ENCODE data around the gene IGFLR1. TPM values are rescaled to one million over a fixed set of nuclear protein-coding genes. Genes with fewer than 3 reads are reported as not detected.
A peak's percentile ranks its signal among the peaks of the same experiment; 100 is the strongest.
"Not testable (repeated sequence)": the region's sequence is repeated elsewhere in the genome, so short reads cannot be mapped to it uniquely, and the experiment has no call there.

The IGFLR1 gene
- total RNA-seq, 2 experiments from 2014 or later: 63.0 to 63.4 TPM

DNA sequence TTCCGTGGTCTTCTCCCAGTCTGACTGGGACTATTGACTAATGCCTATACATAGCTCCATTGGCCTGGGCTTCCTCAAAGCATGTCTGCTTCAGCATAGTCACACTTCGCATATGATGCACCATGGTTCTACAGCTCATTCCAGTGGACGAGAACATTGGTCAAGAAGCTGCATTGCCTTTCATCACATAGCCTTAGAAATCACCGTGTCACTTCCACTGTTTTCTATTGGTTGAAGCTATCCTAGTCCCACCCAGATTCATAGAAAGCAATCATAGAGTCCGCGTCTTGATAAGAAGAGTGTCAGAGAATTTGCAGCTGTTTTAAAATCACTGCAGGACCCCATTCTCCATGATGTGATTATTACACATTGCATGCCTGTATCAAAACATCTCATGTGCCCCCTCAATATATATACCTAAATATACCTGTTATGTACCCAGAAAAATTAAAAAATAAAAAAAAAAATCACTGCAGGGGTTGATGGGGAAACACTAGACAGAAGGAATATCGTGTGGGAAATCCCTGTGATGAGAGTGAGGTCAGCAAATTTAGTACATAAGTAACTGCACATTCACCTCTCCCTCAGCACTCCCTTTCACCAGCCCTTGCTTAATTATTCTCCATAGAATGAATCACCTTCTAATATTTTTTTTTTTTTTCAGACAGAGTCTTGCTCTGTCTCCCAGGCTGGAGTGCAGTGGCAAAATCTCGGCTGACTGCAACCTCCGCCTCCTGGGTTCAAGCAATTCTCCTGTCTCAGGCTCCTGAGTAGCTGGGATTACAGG is 31.0 kb upstream of the IGFLR1 start:
- Mint-ChIP-seq H3K36me3 (peaks cover 7% of the 10 kb centered on the region), H3K27me3 (no peaks in the 10 kb centered on the region), H3K27ac (no peak overlapping the region), H3K4me3 (no peak overlapping the region), H3K9me3 (no peaks in the 10 kb centered on the region), H3K4me1 (peaks cover 20% of the 10 kb centered on the region)
- POLR2A ChIA-PET: interaction anchor here (1.2 kb wide), 1 partner anchor 130 kb away, joined by 4 read pairs; no protein-coding TSS in a partner anchor
- no peak for ATAC-seq (ENCODE audit: low read depth)
- DNase-seq: no peak

DNA sequence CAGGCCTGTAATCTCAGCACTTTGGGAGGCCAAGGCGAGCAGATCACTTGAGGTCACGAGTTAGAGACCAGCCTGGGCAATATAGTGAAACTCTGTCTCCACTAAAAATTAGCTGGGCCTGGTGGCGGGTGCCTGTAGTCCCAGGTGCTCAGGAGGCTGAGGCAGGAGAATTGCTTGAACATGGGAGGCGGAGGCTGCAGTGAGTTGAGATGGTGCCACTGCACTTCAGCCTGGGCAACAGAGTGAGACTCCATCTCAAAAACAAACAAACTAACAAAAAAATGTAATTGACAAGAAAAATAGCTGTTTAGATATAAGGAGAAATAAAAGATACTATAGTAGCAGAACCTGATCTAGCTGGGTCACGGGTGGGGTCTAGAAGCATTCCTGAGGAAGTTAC is 30.1 kb upstream of the IGFLR1 start:
- H3K4me3 Mint-ChIP-seq; POLR2A ChIA-PET; ATAC-seq (ENCODE audit: low read depth); H3K27me3 Mint-ChIP-seq; DNase-seq; H3K9me3 Mint-ChIP-seq; H3K36me3 Mint-ChIP-seq; H3K27ac Mint-ChIP-seq: not testable (repeated sequence)
- peaks cover 20% of the 10 kb centered on the region for H3K4me1 Mint-ChIP-seq

DNA sequence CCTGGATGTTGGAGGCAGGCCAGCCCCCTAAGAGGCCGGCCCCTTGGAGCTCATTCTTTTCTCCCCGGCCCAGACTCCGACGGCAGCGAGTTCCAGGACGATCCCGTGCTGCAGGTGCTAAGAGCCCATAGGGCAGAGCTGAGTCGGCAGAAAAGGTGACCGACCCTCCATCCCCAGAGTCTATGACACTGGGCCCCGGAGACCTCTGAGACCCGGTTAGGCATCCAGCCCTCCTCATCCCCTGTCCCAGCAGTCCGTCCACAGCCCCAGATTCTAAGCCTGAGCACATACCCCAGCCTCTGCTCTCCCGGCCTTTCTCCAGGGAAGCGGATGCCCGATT is 25.8 kb upstream of the IGFLR1 start:
- Mint-ChIP-seq H3K4me3 (no peak overlapping the region), H3K36me3 (peaks cover 9% of the 10 kb centered on the region), H3K9me3 (no peaks in the 10 kb centered on the region), H3K4me1 (peaks cover 3% of the 10 kb centered on the region), H3K27ac (no peak overlapping the region), H3K27me3 (no peaks in the 10 kb centered on the region)
- DNase-seq (no peak), ATAC-seq (ENCODE audit: low read depth) (no peak)
- POLR2A ChIA-PET: interaction anchor here (1.1 to 2.6 kb wide), 2 partner anchors 20 to 23 kb away, joined by 4 to 5 read pairs; partner anchors contain the start of genes LIN37, PSENEN and U2AF1L4

DNA sequence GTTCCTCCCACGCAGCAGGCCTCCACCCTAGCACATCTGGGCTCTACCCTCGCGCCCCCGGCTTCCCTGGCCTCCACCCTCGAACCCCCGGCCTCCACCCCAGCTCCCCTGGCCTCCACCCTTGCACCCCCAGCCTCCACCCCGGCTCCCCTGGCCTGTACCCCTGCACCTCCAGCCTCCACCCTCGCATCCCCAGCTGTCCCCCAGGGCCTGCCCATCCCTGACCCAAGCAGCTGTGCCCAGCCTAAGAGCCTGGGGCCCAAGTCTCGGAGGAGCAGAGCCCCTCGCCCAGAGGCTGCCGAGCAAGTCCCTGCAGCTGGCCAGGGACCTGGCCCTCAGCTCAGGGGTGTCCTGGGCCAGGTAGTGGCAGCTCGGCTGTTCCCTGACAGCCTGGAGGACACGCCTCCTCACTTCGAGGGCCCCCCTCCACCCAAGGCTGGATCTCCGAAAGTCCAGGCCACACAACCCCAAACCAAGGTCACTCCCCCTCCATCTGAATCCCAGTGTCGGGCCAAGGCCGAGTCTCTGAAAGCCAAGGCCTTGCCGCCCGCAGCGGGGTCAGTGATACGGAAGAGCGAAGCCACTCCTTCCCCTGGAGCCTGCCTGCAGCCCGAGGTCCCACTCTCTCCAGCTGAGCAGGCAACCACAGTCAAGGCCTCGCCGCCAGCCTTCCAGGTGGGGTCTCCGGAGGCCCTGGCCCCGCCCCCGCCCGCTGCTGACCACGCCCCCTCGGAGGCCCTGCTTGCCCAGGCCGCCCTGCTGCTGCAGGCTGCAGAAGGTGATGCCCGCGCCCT is 25.2 kb upstream of the IGFLR1 start:
- peaks cover 9% of the 10 kb centered on the region for H3K36me3 Mint-ChIP-seq
- H3K9me3 Mint-ChIP-seq: no peaks in the 10 kb centered on the region
- H3K4me1 Mint-ChIP-seq: peaks cover 3% of the 10 kb centered on the region
- ATAC-seq (ENCODE audit: low read depth) (no peak), DNase-seq (no peak)
- no peak overlapping the region for H3K4me3 Mint-ChIP-seq
- H3K27me3 Mint-ChIP-seq: no peaks in the 10 kb centered on the region
- no peak overlapping the region for H3K27ac Mint-ChIP-seq
- POLR2A ChIA-PET: interaction anchor here (1.1 to 2.6 kb wide), 3 partner anchors 10 to 22 kb away, joined by 4 to 5 read pairs (median 5); partner anchors contain the start of genes HSPB6, LIN37, PSENEN and U2AF1L4

DNA sequence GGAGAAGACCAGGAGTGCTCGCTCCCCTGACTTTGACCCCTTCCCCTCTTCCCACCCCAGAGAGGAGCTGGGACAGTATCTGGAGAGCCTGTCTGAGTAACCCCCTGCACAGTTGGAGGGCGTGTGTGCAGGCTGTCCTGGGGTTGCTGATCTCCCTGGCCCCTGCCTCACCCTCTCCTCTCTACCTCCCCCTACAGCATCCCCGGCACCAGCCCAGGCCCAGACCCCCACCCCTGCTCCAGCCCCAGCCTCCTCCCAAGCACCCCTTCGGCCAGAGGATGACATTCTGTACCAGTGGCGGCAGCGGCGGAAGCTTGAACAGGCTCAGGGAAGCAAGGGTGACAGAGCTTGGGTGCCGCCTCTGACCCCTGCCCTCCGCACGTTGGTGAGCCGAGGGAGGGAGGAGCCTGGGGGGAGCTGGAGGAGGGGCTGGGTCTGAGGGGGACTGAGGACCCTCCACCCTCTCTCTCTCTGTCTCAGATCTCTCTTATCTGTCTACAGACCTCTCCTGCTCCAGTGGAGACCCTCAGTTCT is 24.4 kb upstream of the IGFLR1 start:
- H3K27ac Mint-ChIP-seq: no peak overlapping the region
- peaks cover 6% of the 10 kb centered on the region for H3K4me1 Mint-ChIP-seq
- H3K36me3 Mint-ChIP-seq: peaks cover 15% of the 10 kb centered on the region
- POLR2A ChIA-PET: interaction anchor here (1.1 to 2.6 kb wide), 2 partner anchors 9 to 19 kb away, joined by 5 read pairs; partner anchors contain the start of genes HSPB6 and LIN37
- H3K4me3 Mint-ChIP-seq: no peak overlapping the region
- no peaks in the 10 kb centered on the region for H3K27me3 Mint-ChIP-seq
- DNase-seq (no peak), ATAC-seq (ENCODE audit: low read depth) (peak; percentile 26)
- H3K9me3 Mint-ChIP-seq: no peaks in the 10 kb centered on the region

DNA sequence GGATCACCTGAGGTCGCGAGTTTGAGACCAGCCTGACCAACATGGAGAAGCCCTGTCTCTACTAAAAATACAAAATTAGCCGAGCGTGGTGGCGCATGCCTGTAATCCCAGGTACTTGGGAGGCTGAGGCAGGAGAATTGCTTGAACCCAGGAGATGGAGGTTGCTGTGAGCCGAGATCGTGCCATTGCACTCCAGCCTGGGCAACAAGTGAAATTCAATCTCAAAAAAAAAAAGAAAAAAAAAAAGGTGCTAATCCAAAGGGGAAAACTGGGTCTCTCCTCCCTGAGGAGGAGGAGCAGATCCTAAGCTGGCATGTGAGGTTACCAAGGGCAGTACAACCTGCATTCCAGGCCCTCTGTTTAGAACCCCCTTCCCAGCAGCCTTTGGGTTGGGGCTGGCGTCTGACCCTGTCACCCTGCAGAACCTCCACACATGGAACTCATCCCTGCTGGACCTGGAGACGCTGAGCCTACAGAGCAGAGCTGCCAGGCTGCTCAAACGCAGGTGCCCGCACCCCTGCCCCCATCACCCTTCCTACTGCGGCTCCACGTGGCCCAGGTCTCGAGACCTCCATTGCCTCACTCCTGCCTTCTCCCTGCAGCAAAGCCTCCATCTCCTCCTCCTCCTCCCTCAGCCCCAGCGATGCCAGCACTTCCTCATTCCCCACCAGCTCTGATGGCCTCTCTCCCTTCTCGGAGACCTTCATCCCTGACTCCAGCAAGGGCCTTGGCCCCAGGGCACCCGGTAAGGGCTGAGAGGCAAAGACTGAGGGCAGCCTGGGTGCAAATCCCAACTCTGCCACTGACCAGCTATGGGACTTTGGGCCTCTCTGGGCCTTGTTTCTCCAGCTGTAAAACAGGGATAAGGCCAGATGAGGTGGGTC is 22.4 kb upstream of the IGFLR1 start:
- ATAC-seq (ENCODE audit: low read depth) (no peak), DNase-seq (no peak)
- Mint-ChIP-seq H3K4me3 (no peak overlapping the region), H3K36me3 (peaks cover 19% of the 10 kb centered on the region), H3K27me3 (no peaks in the 10 kb centered on the region), H3K9me3 (no peaks in the 10 kb centered on the region), H3K27ac (no peak overlapping the region), H3K4me1 (peaks cover 6% of the 10 kb centered on the region)
- POLR2A ChIA-PET: interaction anchor here (0.7 kb wide), 1 partner anchor 21 kb away, joined by 4 read pairs; no protein-coding TSS in a partner anchor

DNA sequence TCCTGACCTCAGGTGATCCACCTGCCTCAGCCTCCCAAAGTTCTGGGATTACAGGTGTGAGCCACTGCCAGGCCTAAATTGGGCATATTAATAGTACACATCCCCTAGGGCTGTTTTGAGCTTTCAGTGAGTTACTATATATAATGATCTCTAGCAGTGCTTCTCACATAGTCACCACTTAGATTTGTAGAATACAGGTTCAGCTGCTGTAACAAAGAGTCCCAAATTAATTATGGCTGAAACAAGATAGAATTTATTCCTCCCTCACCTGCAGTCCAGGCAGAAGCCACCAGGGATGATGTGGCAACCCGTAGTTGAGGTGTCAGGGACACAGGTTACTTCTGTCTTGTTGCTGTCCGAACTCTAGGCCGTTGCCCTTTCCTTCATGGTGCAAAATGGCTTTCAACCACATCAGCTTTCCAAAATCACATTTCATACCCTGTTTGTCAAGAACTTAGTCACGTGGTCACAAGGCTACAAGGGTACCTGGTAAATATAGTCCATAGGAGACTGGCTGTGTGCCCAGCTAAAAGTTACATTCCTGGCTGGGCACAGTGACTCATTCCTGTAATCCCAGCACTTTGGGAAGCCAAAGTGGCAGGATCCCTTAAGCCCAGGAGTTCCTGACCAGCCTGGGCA is 18.6 kb upstream of the IGFLR1 start:
- H3K27ac Mint-ChIP-seq: no peak overlapping the region
- peaks cover 24% of the 10 kb centered on the region for H3K4me1 Mint-ChIP-seq
- POLR2A ChIA-PET: interaction anchor here (1.9 kb wide), 1 partner anchor 12 kb away, joined by 6 read pairs; the partner anchor contains the start of gene LIN37
- no peak overlapping the region for H3K4me3 Mint-ChIP-seq
- ATAC-seq (ENCODE audit: low read depth) (no peak), DNase-seq (no peak)
- no peaks in the 10 kb centered on the region for H3K27me3 Mint-ChIP-seq
- H3K9me3 Mint-ChIP-seq: no peaks in the 10 kb centered on the region
- peaks cover 23% of the 10 kb centered on the region for H3K36me3 Mint-ChIP-seq

DNA sequence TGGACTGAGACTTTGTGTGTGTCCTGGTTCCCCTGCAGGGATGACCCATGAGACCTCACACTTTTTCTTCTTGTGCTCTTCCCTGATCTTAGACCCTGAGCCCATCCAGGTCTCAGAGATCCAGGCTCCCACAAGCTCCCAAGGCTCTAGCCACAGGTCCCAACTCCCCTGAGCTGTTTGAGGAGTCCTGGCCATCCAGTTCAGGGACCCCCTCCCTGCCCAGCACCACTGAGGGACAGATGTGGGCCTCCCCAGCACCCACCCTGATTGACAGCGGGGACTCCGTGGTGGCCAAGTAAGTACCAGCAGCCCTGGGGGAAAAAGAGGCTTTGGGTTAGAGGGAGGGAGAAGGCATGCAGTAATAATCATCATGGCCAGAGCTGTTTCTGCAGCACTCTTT is 17.4 kb upstream of the IGFLR1 start:
- ATAC-seq (ENCODE audit: low read depth): no peak
- peaks cover 23% of the 10 kb centered on the region for H3K4me1 Mint-ChIP-seq
- no peaks in the 10 kb centered on the region for H3K9me3 Mint-ChIP-seq
- H3K27me3 Mint-ChIP-seq: peaks cover 3% of the 10 kb centered on the region
- POLR2A ChIA-PET: interaction anchor here (0.9 to 1.9 kb wide), 3 partner anchors 11 to 19 kb away, joined by 4 to 6 read pairs (median 4); partner anchors contain the start of genes LIN37, PSENEN and U2AF1L4
- no peak for DNase-seq
- H3K36me3 Mint-ChIP-seq: peaks cover 25% of the 10 kb centered on the region
- H3K27ac Mint-ChIP-seq: no peak overlapping the region
- H3K4me3 Mint-ChIP-seq: peak overlapping the region; percentile 90

DNA sequence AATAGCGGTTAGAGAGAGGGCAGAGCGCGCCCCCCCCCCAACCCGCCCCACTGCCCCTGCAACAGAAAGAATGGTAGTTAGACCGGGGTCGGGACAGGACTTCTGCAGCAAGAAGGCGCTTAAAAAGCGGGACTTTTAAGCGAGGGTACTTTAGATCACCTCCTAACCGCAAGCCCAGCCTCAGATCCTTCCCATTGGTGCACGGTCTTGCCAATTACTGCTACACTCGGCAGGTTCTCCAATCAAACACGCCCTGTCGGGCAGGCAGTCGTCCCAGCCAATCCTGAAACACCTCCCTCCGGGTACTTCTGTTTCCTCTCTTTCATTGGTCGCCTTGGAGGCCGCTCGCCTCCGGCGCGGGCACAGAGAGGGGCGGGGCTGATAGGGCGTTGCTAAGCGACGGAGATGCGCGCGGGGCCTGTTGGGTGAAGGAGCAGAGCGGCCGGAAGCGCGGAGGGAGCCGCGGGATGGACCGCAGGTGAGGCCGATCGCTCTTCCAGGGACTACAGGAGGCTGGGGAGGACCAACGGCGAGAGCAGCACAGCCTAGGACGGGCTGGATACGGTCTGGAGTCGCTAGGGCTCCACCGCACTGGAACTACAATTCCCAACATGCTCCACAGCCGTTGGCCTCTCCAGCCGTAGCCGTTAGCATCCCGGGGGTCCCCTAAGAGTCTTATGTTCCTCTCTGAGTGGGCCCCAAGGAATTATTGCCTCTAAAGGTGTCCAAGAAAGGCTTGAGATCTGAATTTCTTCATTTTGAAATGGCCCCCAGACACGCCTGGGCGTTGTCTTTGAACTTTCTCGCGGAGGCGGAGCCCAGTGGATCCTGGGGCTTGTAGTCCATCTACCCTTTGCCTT is 15.7 kb upstream of the IGFLR1 start, which contains the start of gene PROSER3:
Gene PROSER3, plus strand, starts transcription at position 428 of the 860 bp plus-strand sequence. Its CDS starts 40 bp downstream, at position 468.
- Mint-ChIP-seq H3K27ac (peak within 1 kb of the TSS; percentile 93), H3K4me1 (peaks cover 23% of the 10 kb centered on the region), H3K27me3 (peaks cover 3% of the 10 kb centered on the region), H3K9me3 (no peaks in the 10 kb centered on the region), H3K36me3 (peaks cover 27% of the 10 kb centered on the region), H3K4me3 (peak within 1 kb of the TSS; percentile 90)
- peak; percentile 98 for DNase-seq
- POLR2A ChIA-PET: interaction anchor here (0.9 to 2.9 kb wide), 7 partner anchors 9 to 114 kb away, joined by 3 to 21 read pairs (median 9); partner anchors contain the start of genes IGFLR1, LIN37, PSENEN and U2AF1L4
- peak; percentile 96 for ATAC-seq (ENCODE audit: low read depth)

DNA sequence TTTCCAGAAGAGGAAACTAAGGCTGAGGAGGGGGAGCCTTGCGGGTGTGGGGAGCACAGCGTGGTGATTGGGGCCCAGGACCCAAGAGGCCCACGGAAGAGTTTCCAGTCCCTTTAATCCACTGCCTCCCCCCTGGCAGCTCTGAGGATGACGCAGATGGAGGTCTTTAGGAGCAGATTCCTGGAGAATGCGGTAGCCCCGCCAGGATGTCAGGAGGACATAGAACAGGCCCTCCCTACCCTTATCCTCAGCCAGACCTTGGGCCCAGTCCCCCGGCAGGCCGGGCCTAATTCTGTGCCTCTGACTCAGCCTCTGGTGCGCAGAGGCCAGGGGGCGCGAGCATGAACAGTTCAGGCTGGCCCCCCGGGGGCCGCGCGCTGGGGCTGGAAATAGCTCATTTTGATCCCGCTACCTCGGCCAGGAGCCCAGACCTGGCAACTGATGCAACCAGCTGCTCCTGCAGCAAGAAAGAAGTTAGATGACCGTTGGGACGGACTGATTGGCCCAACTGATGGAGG is 15.0 kb upstream of the IGFLR1 start:
- peak; percentile 5 for ATAC-seq (ENCODE audit: low read depth)

More for the DNA sequence above, 15.0 kb upstream of the IGFLR1 start:
- Mint-ChIP-seq H3K4me3 (peak overlapping the region; percentile 90), H3K36me3 (peaks cover 26% of the 10 kb centered on the region), H3K27me3 (peaks cover 3% of the 10 kb centered on the region), H3K27ac (peak overlapping the region; percentile 93), H3K9me3 (no peaks in the 10 kb centered on the region), H3K4me1 (peaks cover 23% of the 10 kb centered on the region)
- POLR2A ChIA-PET: interaction anchor here (0.9 to 2.9 kb wide), 7 partner anchors 9 to 113 kb away, joined by 3 to 21 read pairs (median 9); partner anchors contain the start of genes IGFLR1, LIN37, PSENEN and U2AF1L4
- peak; percentile 62 for DNase-seq

All from activated naive CD8-positive, alpha-beta T cell treated with anti-CD3 and anti-CD28 coated beads, Interleukin-2, amount 10 ng/mL, durations not matched to agents 7 days and 5 days (primary cell).